A673 (cell line): ENCODE measurements around the gene PLPP1. TPM values are rescaled to one million over a fixed set of nuclear protein-coding genes. Genes with fewer than 3 reads are reported as not detected.

Experiments
- BruUV-seq: library from RNA; stranded (reverse); fragments of 400-500 nt; replicated peaks from 2 replicates; lab custom pipeline; 2021; lab: Mats Ljungman, UMichigan
- CTCF ChIA-PET: fragments of 300-600 bp; sonication (Branson Sonifier 250); formaldehyde crosslinking; loops from one replicate; lab custom pipeline; 2022; ENCODE audit warnings: antibody characterized with exemption; lab: Charles Lee
- POLR2A ChIA-PET: fragments of 300-600 bp; sonication (Branson Sonifier 250); formaldehyde crosslinking; loops from one replicate; lab custom pipeline; 2022; ENCODE audit warnings: antibody characterized with exemption; ENCODE audit not compliant: low non-redundant PET; lab: Charles Lee
- DNase-seq: peaks from one replicate; pipeline ENCODE4 v3.0.0-alpha.2; 2015; ENCODE audit warnings: low spot score
- H3K27ac ChIP-seq: fragments of 200-600 bp; sonication (generic); 2 replicates; pipeline ENCODE4 v1.5.1; 2016; ENCODE audit warnings: mixed run types, low read depth, mild to moderate bottlenecking, mixed read lengths, antibody characterized with exemption, low read length; ENCODE audit not compliant: poor library complexity, severe bottlenecking
- H3K27me3 ChIP-seq: fragments of 200-600 bp; sonication (generic); replicated peaks from 2 replicates; pipeline ENCODE4 v1.6.1; 2017; ENCODE audit warnings: mixed run types, low read depth, mild to moderate bottlenecking, mixed read lengths, antibody characterized with exemption, low read length; ENCODE audit not compliant: insufficient read depth, poor library complexity
- H3K36me3 ChIP-seq: fragments of 200-600 bp; sonication (generic); 2 replicates; pipeline ENCODE4 v1.6.1; 2016; ENCODE audit warnings: mixed run types, mild to moderate bottlenecking, mixed read lengths, antibody characterized with exemption, low read length; ENCODE audit not compliant: insufficient read depth, poor library complexity, severe bottlenecking
- H3K4me1 ChIP-seq: fragments of 200-600 bp; sonication (generic); 2 replicates; pipeline ENCODE4 v1.6.1; 2017; ENCODE audit warnings: mixed run types, mild to moderate bottlenecking, mixed read lengths, antibody characterized with exemption, low read length; ENCODE audit not compliant: insufficient read depth, poor library complexity, severe bottlenecking
- H3K4me3 ChIP-seq: fragments of 200-600 bp; sonication (generic); 2 replicates; pipeline ENCODE4 v1.5.1; 2016; ENCODE audit warnings: low read depth, mixed run types, mild to moderate bottlenecking, mixed read lengths, low read length; ENCODE audit not compliant: poor library complexity, severe bottlenecking
- H3K9me3 ChIP-seq: fragments of 200-600 bp; sonication (generic); 2 replicates; pipeline ENCODE4 v1.6.1; 2016; ENCODE audit warnings: mixed run types, low read depth, mild to moderate bottlenecking, mixed read lengths, antibody characterized with exemption, low read length; ENCODE audit not compliant: poor library complexity, severe bottlenecking
- CTCF ChIP-seq: fragments of 300-800, 200-600 bp; sonication (generic); conservative IDR thresholded peaks from 2 replicates; pipeline ENCODE4 v1.5.1; 2017; ENCODE audit warnings: low read depth, mild to moderate bottlenecking, antibody characterized with exemption, low read length, moderate library complexity, mixed read lengths
- EZH2 ChIP-seq: fragments of 200-600 bp; sonication (generic); IDR thresholded peaks from 2 replicates; pipeline ENCODE4 v1.6.1; 2017; ENCODE audit warnings: borderline replicate concordance, low read depth, mild to moderate bottlenecking, mixed read lengths, antibody characterized with exemption, low read length; ENCODE audit not compliant: poor library complexity, severe bottlenecking
- intact Hi-C: fragments of 100-400 bp; cut with micrococcal nuclease; formaldehyde crosslinking; loops from one replicate; pipeline ENCODE4 v1.10.0; 2022; ENCODE audit not compliant: unreplicated experiment
- total RNA-seq: library from RNA; stranded (reverse); gene quantifications from 2 replicates; pipeline ENCODE4 v1.2.3, GENCODE V29; 2021

The PLPP1 gene
- total RNA-seq, 1 experiment from 2014 or later = 6.7 TPM

DNA sequence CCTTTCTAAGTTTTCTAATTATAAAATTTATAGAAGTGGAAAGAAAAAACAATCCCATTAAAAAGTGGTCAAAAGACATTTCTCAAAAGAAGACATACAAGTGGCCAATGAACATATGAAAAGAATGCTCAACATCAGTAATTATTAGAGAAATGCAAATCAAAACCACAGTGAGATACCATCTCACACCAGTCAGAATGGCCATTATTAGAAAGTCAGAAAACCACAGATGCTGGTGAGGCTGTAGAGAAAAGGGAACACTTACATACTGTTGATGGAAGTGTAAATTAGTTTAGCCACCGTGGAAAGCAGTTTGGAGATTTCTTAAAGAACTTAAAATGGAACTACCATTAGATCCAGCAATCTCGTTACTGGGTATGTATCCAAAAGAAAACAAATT is 23.7 kb upstream of the PLPP1 start:
- Histone ChIP-seq H3K27me3 (no peaks in the 10 kb centered on the region), H3K36me3 (no peaks in the 10 kb centered on the region), H3K4me3 (no peak overlapping the region), H3K27ac (no peak overlapping the region), H3K9me3 (no peaks in the 10 kb centered on the region), H3K4me1 (no peaks in the 10 kb centered on the region)
- intact Hi-C loops = no loop called here
- no TSS peak for BruUV-seq
- ChIA-PET CTCF (no interaction called here), POLR2A (no interaction called here)
- no peak for DNase-seq
- TF ChIP-seq CTCF (no peak), EZH2 (no peak)

GRCh38 chr5:55557123-55557522 is 22.4 kb upstream of the PLPP1 start:
- Histone ChIP-seq H3K4me1 (no peaks in the 10 kb centered on the region), H3K27me3 (no peaks in the 10 kb centered on the region), H3K36me3 (no peaks in the 10 kb centered on the region), H3K9me3 (no peaks in the 10 kb centered on the region), H3K4me3 (no peak overlapping the region), H3K27ac (no peak overlapping the region)
- TF ChIP-seq CTCF (no peak), EZH2 (no peak)
- intact Hi-C loops = no loop called here
- no peak for DNase-seq
- no TSS peak for BruUV-seq
- POLR2A ChIA-PET = no interaction called here
- CTCF ChIA-PET = no interaction called here

- POLR2A ChIA-PET = no interaction called here
- H3K4me1 ChIP-seq = no peaks in the 10 kb centered on the region
- no peak for DNase-seq
- no peak for TF ChIP-seq EZH2
- TF ChIP-seq CTCF = no peak
- no peak overlapping the region for H3K27ac ChIP-seq
- CTCF ChIA-PET = no interaction called here
- H3K36me3 ChIP-seq = no peaks in the 10 kb centered on the region
- intact Hi-C loops = no loop called here
- no TSS peak for BruUV-seq
- no peaks in the 10 kb centered on the region for H3K9me3 ChIP-seq
- no peaks in the 10 kb centered on the region for H3K27me3 ChIP-seq
- H3K4me3 ChIP-seq = no peak overlapping the region
Measured at GRCh38 chr5:55554585-55555202, 19.9 kb upstream of the PLPP1 start.
